Stimulated activated CD4-positive, alpha-beta T cell treated with anti-CD3 and anti-CD28 coated beads, Interleukin-2, amount 100 ng/mL, for 48 hours (primary cell): ENCODE results near the gene MEI1.
"Not testable (repeated sequence)": the region's sequence is repeated elsewhere in the genome, so short reads cannot be mapped to it uniquely, and the experiment has no call there.

Experiments used
- DNase-seq, 2 donors: peaks; one replicate each; pipeline ENCODE4 v3.0.0-alpha.2; 2020

MEI1 gene, protein sequence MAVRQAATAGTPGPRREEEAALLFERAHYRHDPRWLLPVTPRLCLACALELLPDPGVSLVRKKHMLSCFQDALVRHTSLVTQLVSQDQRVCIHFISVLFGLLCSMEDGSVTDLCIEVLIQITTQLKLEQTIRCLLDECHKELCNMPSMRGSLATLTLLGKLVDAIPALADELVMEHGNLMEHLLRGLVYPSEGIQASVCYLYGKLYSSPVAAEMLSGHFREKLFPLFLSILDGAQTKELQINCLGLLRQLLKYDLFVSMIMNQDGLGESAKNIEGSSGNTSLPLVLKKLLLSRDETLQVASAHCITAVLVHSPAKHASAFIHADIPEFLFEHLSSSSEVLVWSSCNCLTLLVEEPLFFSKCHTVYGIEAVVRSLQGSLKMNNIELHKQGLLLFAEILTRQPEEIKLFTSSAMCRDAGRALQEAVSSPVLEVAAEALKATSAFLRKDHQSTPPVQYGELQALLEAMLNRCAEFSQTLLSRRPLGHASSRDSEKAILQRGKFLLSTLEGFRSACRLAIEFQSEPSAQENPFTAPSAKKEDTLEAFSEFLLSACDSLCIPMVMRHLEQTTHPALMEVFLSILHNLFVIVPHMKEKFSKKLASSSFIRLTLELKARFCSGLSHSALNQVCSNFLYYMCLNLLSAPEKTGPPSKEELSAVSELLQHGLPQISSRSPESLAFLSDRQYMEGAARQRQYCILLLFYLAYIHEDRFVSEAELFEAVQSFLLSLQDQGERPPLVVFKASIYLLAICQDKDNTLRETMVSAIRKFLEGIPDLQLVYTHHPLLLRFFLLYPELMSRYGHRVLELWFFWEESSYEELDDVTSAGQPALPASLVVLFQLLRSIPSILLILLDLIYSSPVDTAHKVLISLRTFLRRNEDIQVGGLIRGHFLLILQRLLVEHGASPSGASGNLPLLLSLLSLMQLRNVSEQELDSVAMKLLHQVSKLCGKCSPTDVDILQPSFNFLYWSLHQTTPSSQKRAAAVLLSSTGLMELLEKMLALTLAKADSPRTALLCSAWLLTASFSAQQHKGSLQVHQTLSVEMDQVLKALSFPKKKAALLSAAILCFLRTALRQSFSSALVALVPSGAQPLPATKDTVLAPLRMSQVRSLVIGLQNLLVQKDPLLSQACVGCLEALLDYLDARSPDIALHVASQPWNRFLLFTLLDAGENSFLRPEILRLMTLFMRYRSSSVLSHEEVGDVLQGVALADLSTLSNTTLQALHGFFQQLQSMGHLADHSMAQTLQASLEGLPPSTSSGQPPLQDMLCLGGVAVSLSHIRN

GRCh38 chr22:41699264-41700107 lies at the start of gene MEI1:
TSS of gene MEI1 (plus strand) at chr22:41699503. CDS start at chr22:41699539, 36 bp downstream.
- peak; percentile 89 to 94 for DNase-seq

DNA sequence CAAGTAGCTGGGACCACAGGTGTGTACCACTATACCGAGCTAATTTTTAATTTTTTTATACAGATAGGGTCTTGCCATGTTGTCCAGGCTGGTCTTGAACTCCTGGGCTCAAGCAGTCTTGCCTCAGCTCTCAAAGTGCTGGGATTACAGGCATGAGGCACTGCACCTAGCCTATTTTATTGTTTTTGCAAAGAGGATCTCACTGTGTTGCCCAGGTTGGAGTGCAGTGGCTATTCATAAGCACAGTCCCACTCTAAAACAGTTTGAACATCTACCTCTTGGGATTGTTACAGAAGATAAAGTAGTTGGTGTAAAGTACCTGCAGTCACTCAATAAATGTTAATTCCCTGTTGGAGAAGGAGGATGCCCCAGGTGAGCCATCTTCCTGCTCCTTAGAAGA lies 49.1 kb upstream of the MEI1 start:
- no peak for DNase-seq

- no peak for DNase-seq
Measured at GRCh38 chr22:41650821-41651220, 48.5 kb upstream of the MEI1 start.

DNA sequence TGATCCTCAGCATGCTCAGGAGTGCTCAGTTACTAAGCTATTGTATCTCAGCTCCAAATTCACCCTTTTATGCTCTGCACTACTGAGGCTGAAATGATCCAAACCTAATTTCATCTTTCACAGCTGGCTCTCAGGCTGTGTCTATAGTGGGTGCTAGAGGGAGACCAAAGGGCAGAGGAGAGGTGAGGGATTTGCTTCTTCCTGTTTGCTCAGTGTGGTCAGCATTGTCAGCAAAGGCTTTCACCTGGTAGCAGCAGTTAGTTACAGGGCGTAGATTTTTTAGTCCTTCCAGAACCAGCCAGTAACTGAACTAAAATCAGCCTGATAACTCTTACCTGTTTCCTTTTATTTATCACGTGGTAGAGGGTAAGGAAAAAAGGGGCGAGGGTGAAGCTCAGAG lies 45.0 kb upstream of the MEI1 start:
- no peak for DNase-seq

DNA sequence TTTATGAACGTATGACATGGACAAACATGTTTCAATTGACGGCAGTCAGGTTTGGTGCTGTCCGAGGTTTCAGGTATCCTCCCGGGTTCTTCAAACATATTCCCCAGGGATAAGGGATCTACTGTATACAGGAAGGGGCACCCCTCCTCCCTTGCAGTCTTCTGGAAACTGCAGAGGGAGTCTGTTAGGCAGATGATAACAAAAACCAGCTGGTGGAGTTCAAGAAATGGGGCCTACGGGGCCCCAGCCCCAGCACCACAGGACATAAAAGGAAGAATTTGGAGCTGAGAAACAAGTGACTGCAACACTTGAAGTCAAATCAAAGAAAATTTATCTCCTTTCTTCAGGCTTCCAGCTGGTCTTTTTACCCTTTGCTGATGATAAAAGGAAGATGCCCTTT lies 42.7 kb upstream of the MEI1 start:
- no peak for DNase-seq

GRCh38 chr22:41657709-41658108 lies 41.6 kb upstream of the MEI1 start:
- no peak for DNase-seq

DNA sequence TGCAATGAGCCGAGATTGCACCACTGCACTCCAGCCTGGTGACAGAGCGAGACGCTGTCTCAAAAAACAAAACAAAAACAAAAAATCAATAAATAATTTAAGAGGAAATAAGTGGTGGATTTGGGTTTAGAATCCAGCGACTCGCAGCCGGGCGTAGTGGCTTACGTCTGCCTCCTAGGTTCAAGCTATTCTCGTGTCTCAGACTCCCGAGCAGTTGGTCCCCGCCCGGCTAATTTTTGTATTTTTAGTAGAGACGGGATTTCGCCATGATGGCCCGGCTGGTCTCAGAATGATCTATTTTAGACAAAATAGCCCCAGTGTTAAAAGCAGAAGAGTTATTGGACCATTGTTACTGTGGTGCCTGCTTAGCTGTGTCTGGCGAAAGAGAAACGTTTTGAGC lies 40.4 kb upstream of the MEI1 start:
- no peak for DNase-seq

- no peak for DNase-seq
Measured at GRCh38 chr22:41659941-41660340, 39.4 kb upstream of the MEI1 start.

DNA sequence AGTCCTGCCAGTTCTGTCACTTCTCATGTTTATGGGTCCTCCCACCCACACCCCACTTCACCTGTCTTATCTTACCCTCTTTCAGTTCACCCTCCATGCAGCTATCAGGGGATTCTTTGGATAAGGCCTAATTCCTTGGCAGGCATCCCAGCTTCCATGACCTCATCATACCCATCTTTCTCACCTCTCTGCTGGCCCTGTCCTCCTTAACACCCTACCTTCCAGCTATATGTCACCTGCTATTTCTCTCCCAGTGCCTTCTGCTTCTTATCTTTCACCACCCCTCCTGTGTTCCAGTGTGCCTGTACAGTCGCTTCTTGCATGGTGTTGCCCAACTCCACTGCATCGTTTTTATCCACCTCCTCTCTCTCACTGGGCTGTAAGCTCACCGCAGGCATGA lies 38.9 kb upstream of the MEI1 start:
- no peak for DNase-seq

DNA sequence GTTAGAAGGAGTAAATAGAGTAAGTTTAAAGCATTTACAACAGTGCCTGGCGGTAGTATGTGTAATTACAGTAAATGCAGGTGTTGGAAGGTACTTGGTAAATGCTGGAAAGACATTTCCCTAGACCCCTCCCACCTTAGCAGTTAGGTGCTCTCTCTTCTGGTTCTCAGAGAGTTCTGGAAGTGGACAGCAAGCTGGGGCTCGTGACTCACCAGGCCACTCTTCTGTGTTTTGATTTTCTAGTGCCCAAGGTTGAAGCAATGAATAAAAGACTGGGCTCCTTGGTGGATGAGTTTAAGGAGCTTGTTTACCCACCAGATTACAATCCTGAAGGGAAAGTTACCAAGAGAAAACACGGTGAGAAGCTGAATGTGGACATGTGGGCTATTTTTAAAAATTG lies 38.2 kb upstream of the MEI1 start:
- DNase-seq = no peak

DNA sequence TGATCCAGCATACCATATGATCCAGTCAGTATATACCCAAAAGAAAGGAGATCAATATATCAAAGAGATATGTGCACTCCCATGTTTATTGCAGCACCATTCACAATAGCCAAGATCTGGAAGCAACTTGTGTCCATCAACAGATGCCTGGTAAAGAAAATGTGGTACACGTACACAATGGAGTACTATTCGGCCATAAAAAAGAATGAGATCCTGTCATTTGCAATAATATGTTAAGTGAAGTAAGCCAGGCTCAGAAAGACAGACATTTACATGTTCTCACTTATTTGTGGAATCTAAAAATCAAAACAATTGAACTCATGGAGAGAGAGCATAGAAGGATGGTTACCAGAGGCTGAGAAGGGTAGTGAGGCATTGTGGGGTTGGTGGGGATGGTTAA lies 37.6 kb upstream of the MEI1 start:
- DNase-seq = no peak

DNA sequence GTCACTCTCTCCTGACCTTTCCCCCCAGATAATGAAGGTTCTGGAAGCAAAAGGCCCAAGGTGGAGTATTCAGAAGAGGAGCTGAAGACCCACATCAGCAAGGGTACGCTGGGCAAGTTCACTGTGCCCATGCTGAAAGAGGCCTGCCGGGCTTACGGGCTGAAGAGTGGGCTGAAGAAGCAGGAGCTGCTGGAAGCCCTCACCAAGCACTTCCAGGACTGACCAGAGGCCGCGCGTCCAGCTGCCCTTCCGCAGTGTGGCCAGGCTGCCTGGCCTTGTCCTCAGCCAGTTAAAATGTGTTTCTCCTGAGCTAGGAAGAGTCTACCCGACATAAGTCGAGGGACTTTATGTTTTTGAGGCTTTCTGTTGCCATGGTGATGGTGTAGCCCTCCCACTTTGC lies 35.7 kb upstream of the MEI1 start:
- not testable (repeated sequence) for DNase-seq

GRCh38 chr22:41664490-41664889 lies 34.8 kb upstream of the MEI1 start:
- DNase-seq = no peak

- DNase-seq = no peak
Measured at GRCh38 chr22:41664951-41665350, 34.4 kb upstream of the MEI1 start.

GRCh38 chr22:41668971-41669911 lies 30.1 kb upstream of the MEI1 start:
- no peak for DNase-seq

- not testable (repeated sequence) for DNase-seq
Measured at GRCh38 chr22:41672096-41672495, 27.2 kb upstream of the MEI1 start.

DNA sequence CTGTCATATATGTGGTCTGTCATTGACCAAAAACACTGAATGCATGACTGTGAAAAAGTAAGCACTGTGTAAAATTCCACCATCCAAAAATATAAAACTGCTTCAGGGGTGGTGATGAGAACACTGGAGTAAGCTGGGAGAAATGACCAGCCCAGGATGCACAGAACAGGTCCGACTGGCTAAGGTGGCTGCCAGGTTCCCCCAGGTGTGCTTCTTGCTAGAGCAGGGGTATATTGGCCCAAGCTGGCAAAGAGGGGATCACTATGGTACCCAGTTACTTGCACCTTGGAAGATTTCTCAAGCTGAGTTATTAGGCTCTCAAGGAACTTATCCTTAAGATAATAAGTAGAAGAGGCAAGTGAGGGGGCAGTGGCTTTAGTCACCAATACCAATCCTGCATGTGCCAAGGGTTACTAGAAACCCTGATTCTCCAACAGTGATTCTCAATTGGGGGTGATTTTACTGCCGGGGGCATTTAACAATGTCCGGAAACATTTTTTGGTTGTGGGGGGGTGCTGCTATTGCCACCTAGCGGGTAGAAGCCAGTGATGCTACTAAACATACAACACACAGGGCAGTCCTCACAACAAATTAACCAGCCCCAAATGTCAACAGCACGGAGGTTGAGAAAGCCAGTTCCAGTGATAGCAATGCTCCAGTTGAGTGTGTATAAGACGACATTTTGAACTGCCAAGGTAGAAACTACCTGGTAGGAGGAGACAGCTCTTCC lies 26.4 kb upstream of the MEI1 start:
- DNase-seq = no peak

- DNase-seq = no peak
Measured at GRCh38 chr22:41674846-41675340, 24.4 kb upstream of the MEI1 start.

DNA sequence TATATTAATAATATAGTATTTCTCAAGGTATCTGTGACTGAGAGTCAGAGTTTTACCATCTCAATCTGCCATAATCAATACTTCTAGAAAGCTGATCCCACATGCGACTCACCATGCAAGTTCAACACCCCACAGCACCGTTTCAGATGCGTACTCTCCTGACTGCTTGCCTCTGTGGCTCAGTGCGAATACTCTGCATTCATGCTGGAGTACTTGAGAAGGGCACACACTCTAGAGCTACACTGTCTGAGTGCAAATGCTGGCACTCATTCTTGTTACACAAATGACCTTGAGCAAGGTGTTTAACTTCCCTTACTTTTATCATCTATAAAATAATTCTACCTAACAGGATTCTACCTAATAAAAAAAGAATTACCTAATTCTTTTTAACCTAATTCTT lies 23.2 kb upstream of the MEI1 start:
- DNase-seq = no peak

- no peak for DNase-seq
Measured at GRCh38 chr22:41681616-41682015, 17.7 kb upstream of the MEI1 start.
